Endometrial microvascular endothelial cells (primary cell): ENCODE data around the gene RETREG3. TPM values are rescaled to one million over a fixed set of nuclear protein-coding genes. Genes with fewer than 3 reads are reported as not detected.

Experiments
- in situ Hi-C: cut with HindIII; loops from 2 replicates; pipeline ENCODE4 v1.10.0; 2017; ENCODE audit warnings: low sequenced_read_pairs, low pct_unique_long_range_greater_than_20kb; ENCODE audit errors: inconsistent ontology term
- total RNA-seq: library from RNA; depleted of rRNA; stranded (reverse); fragments of >200 nt; gene quantifications from one replicate; pipeline ENCODE4 v1.2.3, GENCODE V29; 2015; ENCODE audit errors: inconsistent ontology term

Gene RETREG3
- total RNA-seq, 1 donor from 2014 or later, result 65.9 TPM

- in situ Hi-C loops, result no loop called here
These were observed 9.4 kb upstream of the RETREG3 start for GRCh38 chr17:42618442-42619150.

DNA sequence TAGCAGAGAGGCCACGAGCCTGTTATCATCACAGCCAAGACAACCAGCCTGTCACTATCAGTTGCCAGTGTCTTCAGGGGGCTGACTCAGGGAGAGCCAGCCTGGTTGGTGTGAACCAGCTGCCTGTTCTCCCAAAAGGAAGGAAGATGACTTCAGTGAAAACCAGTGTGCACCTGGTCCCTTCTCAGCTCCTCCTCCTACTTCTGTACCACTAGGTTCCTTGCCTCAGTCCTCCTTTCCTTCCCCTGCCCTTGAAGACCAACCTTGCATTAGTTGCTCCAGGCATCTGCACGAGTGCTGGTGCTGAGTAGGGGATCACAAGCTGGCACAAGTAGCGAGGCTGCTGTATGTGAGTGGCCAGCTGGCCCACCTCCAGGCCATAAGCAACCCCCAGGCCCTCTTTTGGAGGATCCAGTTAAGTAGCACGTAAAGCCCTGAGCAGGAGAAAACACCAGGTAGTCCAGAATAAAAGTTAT, 8.8 kb upstream of the RETREG3 start:
- in situ Hi-C loops, result no loop called here

- in situ Hi-C loops, result no loop called here
These were observed 4.6 kb upstream of the RETREG3 start for GRCh38 chr17:42613699-42614295.

DNA sequence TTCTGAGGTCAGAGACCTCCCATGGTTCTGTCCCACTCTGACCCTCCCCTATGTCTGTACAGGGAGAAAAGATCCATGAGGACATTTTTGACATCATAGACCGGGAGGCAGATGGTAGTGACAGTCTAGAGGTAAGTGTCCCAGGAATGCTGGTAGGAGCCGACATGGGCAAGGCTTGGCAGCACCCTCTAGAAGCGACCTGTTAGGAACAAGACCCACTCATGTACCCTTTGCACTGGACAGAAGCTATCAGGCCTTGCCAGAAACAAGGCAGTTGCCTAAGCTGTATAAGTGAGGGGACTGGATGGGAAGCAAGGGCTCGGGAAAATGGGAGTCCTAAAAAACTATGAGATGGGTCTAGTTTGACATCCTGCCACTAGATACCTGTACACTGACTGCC, 2.8 kb upstream of the RETREG3 start:
- in situ Hi-C loops, result no loop called here

GRCh38 chr17:42609814-42610801, 934 bp upstream of the RETREG3 start:
- in situ Hi-C loops, result loop anchor here (10.0 kb wide), 1 partner anchor 75 kb away; the partner anchor contains the start of genes CCR10 and CNTNAP1

- in situ Hi-C loops, result loop anchor here (10.0 kb wide), 1 partner anchor 76 kb away; the partner anchor contains the start of genes CCR10 and CNTNAP1
These were observed 631 bp downstream of the RETREG3 start for GRCh38 chr17:42608305-42609181.

GRCh38 chr17:42607769-42608168, 1.4 kb downstream of the RETREG3 start:
- in situ Hi-C loops, result loop anchor here (10.0 kb wide), 1 partner anchor 77 kb away; the partner anchor contains the start of genes CCR10 and CNTNAP1

GRCh38 chr17:42603318-42603717, 5.9 kb downstream of the RETREG3 start:
- in situ Hi-C loops, result loop anchor here (10.0 kb wide), 1 partner anchor 81 kb away; the partner anchor contains the start of genes CCR10 and CNTNAP1

DNA sequence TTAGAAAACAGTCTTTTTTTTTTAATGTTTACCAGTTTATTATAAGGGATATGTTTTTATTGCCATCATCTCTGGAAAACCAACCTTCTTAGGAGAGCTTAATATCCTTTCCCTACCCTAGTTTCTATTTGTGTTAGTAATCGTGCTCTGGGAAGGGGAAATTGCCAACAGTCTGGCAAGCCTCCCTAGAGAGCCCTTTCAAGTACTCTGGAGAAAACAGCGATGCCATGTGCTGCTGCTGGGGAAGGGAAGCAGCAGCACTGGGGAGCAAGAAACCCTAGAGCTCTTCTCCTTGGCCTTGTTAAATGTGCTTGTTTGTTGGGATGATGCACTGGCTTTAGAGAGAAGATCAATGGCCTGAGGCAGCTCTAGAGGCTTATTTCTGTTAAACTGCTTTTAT, 10.3 kb downstream of the RETREG3 start:
- in situ Hi-C loops, result no loop called here

- in situ Hi-C loops, result no loop called here
These were observed 12.8 kb downstream of the RETREG3 start for GRCh38 chr17:42596386-42596785.

DNA sequence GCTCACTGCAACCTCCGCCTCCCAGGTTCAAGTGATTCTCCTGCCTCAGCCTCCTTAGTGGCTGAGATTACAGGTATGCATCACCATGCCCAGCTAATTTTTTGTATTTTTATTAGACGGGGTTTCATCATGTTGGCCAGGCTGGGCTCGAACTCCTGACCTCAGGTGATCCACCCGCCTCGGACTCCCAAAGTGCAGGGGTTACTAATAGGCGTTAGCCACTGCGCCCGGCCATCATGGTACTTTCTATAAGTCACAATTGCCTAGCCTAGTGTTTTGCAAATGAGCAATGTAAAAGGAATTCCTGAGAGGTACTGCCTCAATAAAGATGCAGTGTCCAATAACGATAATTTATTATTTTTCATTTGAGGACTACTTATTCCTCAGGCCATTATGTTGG, 17.8 kb downstream of the RETREG3 start:
- in situ Hi-C loops, result no loop called here

GRCh38 chr17:42590886-42591285, 18.3 kb downstream of the RETREG3 start:
- in situ Hi-C loops, result no loop called here

GRCh38 chr17:42586514-42587230, 22.5 kb downstream of the RETREG3 start:
- in situ Hi-C loops, result no loop called here

GRCh38 chr17:42585353-42585752, 23.8 kb downstream of the RETREG3 start:
- in situ Hi-C loops, result no loop called here

DNA sequence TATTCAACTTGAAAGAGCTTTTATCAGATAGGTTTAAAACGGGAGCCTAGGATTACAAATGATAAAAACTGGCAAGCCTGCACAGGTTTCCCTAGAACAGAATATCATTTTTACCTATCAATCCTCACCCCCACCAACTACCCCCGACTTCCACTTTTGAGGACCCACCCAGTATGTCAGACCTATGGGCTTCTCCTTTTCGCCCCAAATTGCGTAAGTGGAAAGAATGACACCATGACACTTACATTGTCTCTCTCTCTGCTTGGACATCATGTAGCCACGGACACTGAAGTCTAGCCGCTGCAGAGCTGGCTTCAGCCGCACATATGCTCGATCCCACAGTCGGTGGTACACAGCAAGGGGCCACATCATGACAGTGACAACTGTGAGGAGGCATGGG, 24.3 kb downstream of the RETREG3 start:
- in situ Hi-C loops, result no loop called here

DNA sequence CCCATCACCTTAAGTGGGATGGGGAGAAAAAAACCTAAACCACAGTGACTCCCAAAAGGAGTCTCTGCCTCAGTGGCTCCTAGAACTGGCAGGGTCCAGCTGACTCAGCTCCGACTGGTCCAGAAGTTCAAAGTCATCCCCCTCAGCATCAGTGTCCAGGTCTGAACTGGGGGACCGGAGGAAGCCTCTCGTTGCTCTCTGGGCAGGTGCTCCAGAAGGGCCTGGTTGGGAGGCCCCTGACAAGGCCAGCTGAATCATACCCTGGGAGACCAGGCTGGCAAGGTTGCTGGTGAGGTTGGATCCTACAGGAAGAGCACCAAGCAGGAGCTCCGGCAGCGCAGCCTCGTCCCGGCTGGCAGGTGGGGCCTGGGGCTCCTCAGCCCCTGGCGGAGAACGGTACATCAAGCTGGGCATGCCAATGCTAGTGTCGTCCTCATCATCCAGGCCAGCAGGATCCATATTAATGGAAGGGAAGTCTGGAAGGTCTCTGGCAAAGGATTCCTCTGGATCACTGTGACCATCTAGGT, 27.4 kb downstream of the RETREG3 start:
- in situ Hi-C loops, result no loop called here

GRCh38 chr17:42579794-42580551, 29.2 kb downstream of the RETREG3 start:
- in situ Hi-C loops, result no loop called here
